HG03097 (cell line): ENCODE results near the gene ABI2.

Experiments
- ATAC-seq: cut with Tn5 transposase; IDR thresholded peaks from one replicate; pipeline ENCODE4 v1.9.1; 2021; ENCODE audit not compliant: unreplicated experiment, low FRiP score

ABI2 gene

GRCh38 chr2:203463266-203463678, 135.1 kb downstream of the ABI2 start:
- ATAC-seq, result no peak

GRCh38 chr2:203469546-203469945, 141.4 kb downstream of the ABI2 start:
- ATAC-seq, result no peak

GRCh38 chr2:203470371-203470770, 142.2 kb downstream of the ABI2 start:
- ATAC-seq, result no peak

- no peak for ATAC-seq
These were observed 143.1 kb downstream of the ABI2 start for GRCh38 chr2:203471323-203471722.

GRCh38 chr2:203476881-203477280, 148.7 kb downstream of the ABI2 start:
- ATAC-seq, result no peak

GRCh38 chr2:203480623-203481022, 152.4 kb downstream of the ABI2 start:
- no peak for ATAC-seq

- no peak for ATAC-seq
These were observed 156.3 kb downstream of the ABI2 start for GRCh38 chr2:203484266-203485112.

GRCh38 chr2:203489531-203489930, 161.3 kb downstream of the ABI2 start:
- no peak for ATAC-seq

- ATAC-seq, result no peak
These were observed 162.2 kb downstream of the ABI2 start for GRCh38 chr2:203490391-203490790.

- no peak for ATAC-seq
These were observed 164.8 kb downstream of the ABI2 start for GRCh38 chr2:203492965-203493364.
